ENCODE results near the gene MAGEA9B. TPM values are rescaled to one million over a fixed set of nuclear protein-coding genes. Genes with fewer than 3 reads are reported as not detected.
A peak's percentile ranks its signal among the peaks of the same experiment; 100 is the strongest.
"Not testable (repeated sequence)": the region's sequence is repeated elsewhere in the genome, so short reads cannot be mapped to it uniquely, and the experiment has no call there.

MAGEA9B gene
- total RNA-seq, result not detected in 2 replicates

- not testable (repeated sequence) for DNase-seq (ENCODE audit: extremely low read depth, low read depth, low spot score)
Measured at GRCh38 chrX:149587359-149587758, at the start of gene MAGEA9B. MAGEA9B (minus strand) TSS chrX:149587459; CDS start chrX:149583179, 4,280 bp downstream.

- no peak for DNase-seq (ENCODE audit: extremely low read depth, low read depth, low spot score)
Measured at GRCh38 chrX:149633511-149633910, 46.3 kb upstream of the MAGEA9B start.

- no peak for DNase-seq (ENCODE audit: extremely low read depth, low read depth, low spot score)
Measured at GRCh38 chrX:149631234-149632165, 44.2 kb upstream of the MAGEA9B start, which contains the start of gene TMEM185A. TMEM185A (minus strand) TSS chrX:149631792; CDS start chrX:149631580, 212 bp downstream.

- peak; percentile 9 for DNase-seq (ENCODE audit: extremely low read depth, low read depth, low spot score)
Measured at GRCh38 chrX:149630681-149631233, 43.5 kb upstream of the MAGEA9B start.

- no peak for DNase-seq (ENCODE audit: extremely low read depth, low read depth, low spot score)
Measured at GRCh38 chrX:149629730-149630387, 42.6 kb upstream of the MAGEA9B start.

GRCh38 chrX:149628768-149629167 is 41.5 kb upstream of the MAGEA9B start:
- no peak for DNase-seq (ENCODE audit: extremely low read depth, low read depth, low spot score)

- DNase-seq (ENCODE audit: extremely low read depth, low read depth, low spot score), result no peak
Measured at GRCh38 chrX:149628280-149628679, 41.0 kb upstream of the MAGEA9B start.

- not testable (repeated sequence) for DNase-seq (ENCODE audit: extremely low read depth, low read depth, low spot score)
Measured at GRCh38 chrX:149626829-149627228, 39.6 kb upstream of the MAGEA9B start.

GRCh38 chrX:149619662-149620061 is 32.4 kb upstream of the MAGEA9B start:
- DNase-seq (ENCODE audit: extremely low read depth, low read depth, low spot score), result not testable (repeated sequence)

- DNase-seq (ENCODE audit: extremely low read depth, low read depth, low spot score), result no peak
Measured at GRCh38 chrX:149618871-149619270, 31.6 kb upstream of the MAGEA9B start.

GRCh38 chrX:149611623-149612175 is 24.4 kb upstream of the MAGEA9B start:
- no peak for DNase-seq (ENCODE audit: extremely low read depth, low read depth, low spot score)

GRCh38 chrX:149610511-149610910 is 23.3 kb upstream of the MAGEA9B start:
- DNase-seq (ENCODE audit: extremely low read depth, low read depth, low spot score), result no peak

GRCh38 chrX:149607699-149608098 is 20.4 kb upstream of the MAGEA9B start:
- DNase-seq (ENCODE audit: extremely low read depth, low read depth, low spot score), result no peak

- DNase-seq (ENCODE audit: extremely low read depth, low read depth, low spot score), result not testable (repeated sequence)
Measured at GRCh38 chrX:149605248-149605885, 18.1 kb upstream of the MAGEA9B start.

GRCh38 chrX:149598603-149599002 is 11.3 kb upstream of the MAGEA9B start:
- not testable (repeated sequence) for DNase-seq (ENCODE audit: extremely low read depth, low read depth, low spot score)

- not testable (repeated sequence) for DNase-seq (ENCODE audit: extremely low read depth, low read depth, low spot score)
Measured at GRCh38 chrX:149595943-149596342, 8.7 kb upstream of the MAGEA9B start.

- DNase-seq (ENCODE audit: extremely low read depth, low read depth, low spot score), result not testable (repeated sequence)
Measured at GRCh38 chrX:149595214-149595613, 8.0 kb upstream of the MAGEA9B start, which contains the start of gene HSFX2. HSFX2 (minus strand) TSS chrX:149595314; CDS start chrX:149594700, 614 bp downstream.

GRCh38 chrX:149590993-149591392 is 3.7 kb upstream of the MAGEA9B start:
- DNase-seq (ENCODE audit: extremely low read depth, low read depth, low spot score), result not testable (repeated sequence)

GRCh38 chrX:149585631-149586030 is 1.6 kb downstream of the MAGEA9B start:
- DNase-seq (ENCODE audit: extremely low read depth, low read depth, low spot score), result not testable (repeated sequence)

GRCh38 chrX:149573456-149573855 is 13.8 kb downstream of the MAGEA9B start:
- not testable (repeated sequence) for DNase-seq (ENCODE audit: extremely low read depth, low read depth, low spot score)

All from glomerular endothelial cell (primary cell).